ENCODE data around the gene LGALS16. TPM values are rescaled to one million over a fixed set of nuclear protein-coding genes. Genes with fewer than 3 reads are reported as not detected.

LGALS16 gene, protein sequence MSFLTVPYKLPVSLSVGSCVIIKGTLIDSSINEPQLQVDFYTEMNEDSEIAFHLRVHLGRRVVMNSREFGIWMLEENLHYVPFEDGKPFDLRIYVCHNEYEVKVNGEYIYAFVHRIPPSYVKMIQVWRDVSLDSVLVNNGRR
- total RNA-seq (not detected), polyA plus RNA-seq (not detected)
- long read RNA-seq, donor 1, result 0 reads
- long read RNA-seq, donor 2, result 0 reads
- long read RNA-seq, donor 3, result 0 reads

GRCh38 chr19:39655613-39656012 is at the start of gene LGALS16:
TSS of gene LGALS16 (plus strand) at chr19:39655913. CDS start at chr19:39655962, 49 bp downstream.
- H3K4me3 ChIP-seq, result no peak within 1 kb of the TSS
- no peak within 1 kb of the TSS for H3K27ac ChIP-seq
- H3K36me3 ChIP-seq, result no peaks in the 10 kb centered on the region
- H3K27me3 ChIP-seq, result no peaks in the 10 kb centered on the region
- no peaks in the 10 kb centered on the region for H3K4me1 ChIP-seq (ENCODE audit: insufficient read depth)
- TF ChIP-seq POLR2A (IDR thresholded peaks at IDR 0.05) (no peak), EP300 (IDR thresholded peaks at IDR 0.05) (no peak)
- TF ChIP-seq, protein P1, sequence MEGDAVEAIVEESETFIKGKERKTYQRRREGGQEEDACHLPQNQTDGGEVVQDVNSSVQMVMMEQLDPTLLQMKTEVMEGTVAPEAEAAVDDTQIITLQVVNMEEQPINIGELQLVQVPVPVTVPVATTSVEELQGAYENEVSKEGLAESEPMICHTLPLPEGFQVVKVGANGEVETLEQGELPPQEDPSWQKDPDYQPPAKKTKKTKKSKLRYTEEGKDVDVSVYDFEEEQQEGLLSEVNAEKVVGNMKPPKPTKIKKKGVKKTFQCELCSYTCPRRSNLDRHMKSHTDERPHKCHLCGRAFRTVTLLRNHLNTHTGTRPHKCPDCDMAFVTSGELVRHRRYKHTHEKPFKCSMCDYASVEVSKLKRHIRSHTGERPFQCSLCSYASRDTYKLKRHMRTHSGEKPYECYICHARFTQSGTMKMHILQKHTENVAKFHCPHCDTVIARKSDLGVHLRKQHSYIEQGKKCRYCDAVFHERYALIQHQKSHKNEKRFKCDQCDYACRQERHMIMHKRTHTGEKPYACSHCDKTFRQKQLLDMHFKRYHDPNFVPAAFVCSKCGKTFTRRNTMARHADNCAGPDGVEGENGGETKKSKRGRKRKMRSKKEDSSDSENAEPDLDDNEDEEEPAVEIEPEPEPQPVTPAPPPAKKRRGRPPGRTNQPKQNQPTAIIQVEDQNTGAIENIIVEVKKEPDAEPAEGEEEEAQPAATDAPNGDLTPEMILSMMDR (IDR thresholded peaks at IDR 0.05), result no peak
- 45 to 56% (median 54%) methylated on average over 3 of the region's 3 CpGs for WGBS, 3 donors
- intact Hi-C loops (cut with DNase I), result no loop called here
- DNase-seq, result no peak
- no peaks in the 10 kb centered on the region for H3K9me3 ChIP-seq

DNA sequence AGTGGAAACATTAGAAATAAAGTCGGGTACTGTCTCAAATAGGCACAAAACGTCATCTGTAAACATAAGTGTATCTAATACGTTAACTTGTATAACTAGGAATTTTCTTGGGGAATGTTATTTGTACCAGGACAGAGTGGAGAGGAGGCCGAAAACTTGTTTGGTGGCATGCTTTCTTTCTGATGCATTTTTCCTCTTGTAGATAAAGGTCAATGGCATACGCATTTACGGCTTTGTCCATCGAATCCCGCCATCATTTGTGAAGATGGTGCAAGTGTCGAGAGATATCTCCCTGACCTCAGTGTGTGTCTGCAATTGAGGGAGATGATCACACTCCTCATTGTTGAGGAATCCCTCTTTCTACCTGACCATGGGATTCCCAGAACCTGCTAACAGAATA is 48.7 kb upstream of the LGALS16 start:
- Histone ChIP-seq H3K4me1 (ENCODE audit: insufficient read depth) (no peaks in the 10 kb centered on the region), H3K27ac (no peak overlapping the region), H3K27me3 (no peaks in the 10 kb centered on the region), H3K9me3 (no peaks in the 10 kb centered on the region), H3K4me3 (no peak overlapping the region), H3K36me3 (no peaks in the 10 kb centered on the region)
- no peak for TF ChIP-seq POLR2A (IDR thresholded peaks at IDR 0.05)
- TF ChIP-seq, protein P1 (IDR thresholded peaks at IDR 0.05), result no peak
- no peak for TF ChIP-seq EP300 (IDR thresholded peaks at IDR 0.05)
- DNase-seq, result no peak
- intact Hi-C loops (cut with DNase I), result no loop called here
- 83 to 88% (median 86%) methylated on average over 9 of the region's 9 CpGs for WGBS, 3 donors

DNA sequence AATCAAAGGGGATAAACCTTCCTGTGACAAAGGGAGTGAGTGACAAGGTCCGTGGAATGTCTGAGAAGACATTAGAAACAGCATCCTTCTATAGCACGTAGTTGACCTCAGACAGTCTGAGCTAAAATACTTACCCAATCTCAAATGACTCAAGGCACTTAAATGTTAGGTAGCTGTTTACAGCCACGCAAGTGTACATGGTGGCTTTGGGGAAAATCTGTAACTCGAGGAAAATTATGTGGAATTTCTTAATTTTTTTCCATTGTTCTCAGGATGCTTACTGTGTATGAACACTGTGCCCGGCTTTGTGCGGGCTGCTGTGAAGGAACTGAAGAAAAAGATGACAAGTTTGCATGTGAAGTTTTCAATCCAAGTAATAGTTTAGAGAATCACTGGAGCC is 48.2 kb upstream of the LGALS16 start:
- DNase-seq, result no peak
- H3K4me3 ChIP-seq, result no peak overlapping the region
- TF ChIP-seq, protein P1 (IDR thresholded peaks at IDR 0.05), result no peak
- TF ChIP-seq POLR2A (IDR thresholded peaks at IDR 0.05) (no peak), EP300 (IDR thresholded peaks at IDR 0.05) (no peak)
- WGBS, 3 donors, result 66 to 67% (median 66%) methylated on average over 6 of the region's 6 CpGs
- no peak overlapping the region for H3K27ac ChIP-seq
- H3K9me3 ChIP-seq, result no peaks in the 10 kb centered on the region
- no peaks in the 10 kb centered on the region for H3K4me1 ChIP-seq (ENCODE audit: insufficient read depth)
- intact Hi-C loops (cut with DNase I), result no loop called here
- H3K36me3 ChIP-seq, result no peaks in the 10 kb centered on the region
- H3K27me3 ChIP-seq, result no peaks in the 10 kb centered on the region

DNA sequence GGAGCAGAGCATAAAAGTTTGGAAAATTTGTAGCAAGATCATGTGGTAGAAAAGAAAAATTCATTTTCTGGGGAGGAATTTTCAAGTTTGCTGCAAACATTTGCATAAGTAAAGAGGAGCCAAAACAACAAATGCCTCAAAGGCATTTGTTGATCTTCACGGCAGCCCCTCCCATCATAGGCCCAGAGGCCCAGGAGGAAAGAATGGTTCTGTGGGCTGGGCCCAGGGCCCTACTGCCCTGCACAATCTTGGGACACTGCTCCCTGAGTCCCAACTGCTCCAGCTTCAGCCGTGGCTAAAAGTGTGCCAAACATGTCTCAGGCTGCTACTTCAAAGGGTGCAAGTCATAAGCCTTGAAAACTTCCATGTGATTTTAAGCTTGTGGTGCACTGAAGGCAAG is 42.1 kb upstream of the LGALS16 start:
- Histone ChIP-seq H3K27me3 (no peaks in the 10 kb centered on the region), H3K36me3 (no peaks in the 10 kb centered on the region), H3K27ac (no peak overlapping the region), H3K4me3 (no peak overlapping the region), H3K4me1 (ENCODE audit: insufficient read depth) (no peaks in the 10 kb centered on the region), H3K9me3 (peaks cover 0 to 3% of the 10 kb centered on the region in 2 donors)
- no peak for DNase-seq
- intact Hi-C loops (cut with DNase I), result no loop called here
- WGBS, 3 donors, result 41 to 66% (median 56%) methylated on average over 2 of the region's 2 CpGs
- TF ChIP-seq POLR2A (IDR thresholded peaks at IDR 0.05) (no peak), EP300 (IDR thresholded peaks at IDR 0.05) (no peak)
- TF ChIP-seq, protein P1 (IDR thresholded peaks at IDR 0.05), result no peak

Data from ovary (tissue), 10 donors.